CD4-positive, alpha-beta T cell treated with Interleukin-15 for 4 hours (primary cell): ENCODE data around the gene FRS3.
"Not testable (repeated sequence)": the region's sequence is repeated elsewhere in the genome, so short reads cannot be mapped to it uniquely, and the experiment has no call there.

Experiments
- DNase-seq: peaks from one replicate; pipeline ENCODE4 v3.0.0-alpha.2; 2020; ENCODE audit warnings: low spot score

The FRS3 gene

DNA sequence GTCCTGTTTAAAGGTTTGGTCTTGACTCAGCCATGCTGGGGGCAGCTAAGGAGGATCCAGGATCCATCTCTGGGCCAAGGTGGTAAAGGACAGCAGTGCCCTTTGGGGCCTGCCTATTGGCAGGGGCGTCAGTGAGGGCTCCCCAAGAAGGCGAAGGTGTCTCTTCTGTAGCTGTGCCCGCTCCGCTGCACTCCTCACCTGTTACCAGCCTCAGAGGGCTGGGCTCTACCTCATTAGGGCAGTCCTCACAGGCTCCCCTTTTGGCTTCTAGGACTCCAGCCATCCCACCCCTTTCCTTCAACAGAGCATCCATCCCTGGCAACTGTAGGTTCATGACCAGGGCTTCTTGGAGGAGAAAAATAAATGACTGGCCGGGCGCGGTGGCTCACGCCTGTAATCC, 10.3 kb downstream of the FRS3 start:
- no peak for DNase-seq

DNA sequence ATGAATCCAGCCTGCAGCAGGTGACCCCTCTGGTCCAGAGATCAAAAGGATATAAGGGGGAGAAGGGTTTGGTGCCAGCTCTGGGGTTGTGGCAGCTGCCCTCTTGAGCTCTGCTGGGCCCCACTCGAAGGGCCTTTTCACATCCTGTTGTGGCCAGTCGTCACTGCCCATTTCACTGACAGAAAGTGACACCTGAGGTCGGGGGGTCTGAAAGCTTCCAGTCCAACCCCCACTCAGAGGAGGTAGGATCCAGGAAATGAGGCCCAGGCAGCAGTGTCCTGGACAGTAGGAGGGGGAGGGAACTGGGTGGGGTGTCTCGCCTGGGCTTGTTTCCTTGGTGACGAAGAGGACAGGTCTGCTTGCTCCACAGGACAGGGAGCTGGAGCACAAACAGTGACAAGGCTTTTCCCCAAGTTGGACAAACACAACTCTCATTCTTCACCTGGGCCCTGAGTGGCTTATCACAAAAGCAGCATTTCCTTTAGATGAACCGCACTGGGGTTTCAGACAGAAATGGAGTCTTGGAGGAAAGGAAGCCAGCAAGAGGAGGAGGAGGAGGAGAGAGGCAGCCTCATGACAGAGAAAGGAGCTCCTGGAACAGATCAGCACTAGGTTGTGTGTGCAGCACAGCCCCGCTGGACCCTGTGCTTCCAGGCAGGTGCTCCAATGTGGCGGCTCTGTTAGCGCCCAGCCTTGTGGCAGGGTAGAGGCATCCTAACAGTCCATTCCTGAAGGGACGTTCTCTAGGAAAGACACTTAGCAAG, 11.0 kb downstream of the FRS3 start:
- DNase-seq = no peak

GRCh38 chr6:41767112-41767833, 12.4 kb downstream of the FRS3 start:
- no peak for DNase-seq

DNA sequence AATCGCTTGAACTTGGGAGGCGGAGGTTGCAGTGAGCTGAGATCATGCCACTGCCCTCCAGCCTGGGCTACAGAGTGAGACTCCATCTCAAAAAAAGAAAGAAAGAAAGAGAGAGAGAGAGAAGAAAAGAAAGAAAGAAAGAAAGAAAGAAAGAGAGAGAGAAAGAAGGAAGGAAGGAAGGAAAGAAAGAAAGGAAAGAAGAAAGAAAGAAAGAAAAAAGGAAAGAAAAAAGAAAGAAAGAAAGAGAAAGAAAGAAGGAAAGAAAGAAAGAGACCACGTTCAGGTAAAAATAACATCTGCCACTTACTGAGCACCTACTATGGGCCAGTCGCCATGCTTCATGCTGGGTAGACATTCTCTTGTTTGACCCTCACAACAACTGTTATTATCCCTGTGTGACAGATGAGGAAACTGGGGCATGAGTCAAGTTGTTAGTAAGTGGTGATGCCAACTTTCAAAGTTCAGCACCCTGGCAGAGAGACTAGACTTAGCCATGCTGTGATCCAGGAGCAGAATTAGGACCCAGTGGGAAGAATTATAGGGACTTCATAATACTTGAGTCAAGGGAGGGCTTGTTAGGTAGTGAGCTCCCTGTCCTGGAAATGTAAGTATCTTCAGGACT, 13.5 kb downstream of the FRS3 start:
- not testable (repeated sequence) for DNase-seq

DNA sequence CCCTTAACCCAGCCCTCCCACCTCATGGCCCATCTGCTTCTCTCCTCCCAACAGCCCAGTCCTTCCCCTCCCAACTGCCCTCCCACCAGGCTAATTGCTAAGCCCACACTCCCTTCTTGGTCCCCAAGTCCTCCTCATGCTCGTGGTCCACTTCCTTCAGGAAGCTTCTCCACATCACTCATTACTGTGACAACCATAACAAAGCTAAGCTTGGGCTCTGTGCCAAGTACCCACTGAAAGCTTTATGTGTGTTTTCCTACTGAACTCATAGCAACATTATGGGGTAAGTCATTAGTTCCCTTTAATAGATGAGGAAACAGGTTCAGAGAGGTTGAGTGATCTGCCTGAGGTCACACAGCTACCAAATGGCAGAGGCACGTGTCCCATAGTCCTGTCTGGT, 16.2 kb downstream of the FRS3 start:
- DNase-seq = no peak

- DNase-seq = no peak
Measured at GRCh38 chr6:41759905-41760579, 19.7 kb downstream of the FRS3 start.

GRCh38 chr6:41759106-41759904, 20.4 kb downstream of the FRS3 start:
- DNase-seq = no peak

DNA sequence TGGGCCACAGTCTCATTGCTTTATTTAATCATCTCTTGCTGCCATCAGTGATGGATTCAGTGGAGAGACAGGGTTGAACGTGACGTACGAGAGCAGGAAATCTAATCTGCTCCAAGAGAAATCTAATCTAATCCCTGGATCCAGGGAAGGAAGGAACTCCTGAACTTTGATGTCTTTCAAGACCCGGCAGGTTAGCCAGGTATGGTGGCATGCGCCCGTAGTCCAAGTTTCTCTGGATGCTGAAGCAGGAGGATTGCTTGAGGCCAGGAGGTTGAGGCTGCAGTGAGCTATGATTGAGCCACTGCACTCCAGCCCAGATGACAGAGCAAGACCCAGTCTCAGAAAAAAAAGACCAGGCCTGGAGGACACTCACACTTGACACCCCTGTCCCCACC, 21.1 kb downstream of the FRS3 start:
- DNase-seq = no peak

- no peak for DNase-seq
Measured at GRCh38 chr6:41757931-41758640, 21.6 kb downstream of the FRS3 start.

DNA sequence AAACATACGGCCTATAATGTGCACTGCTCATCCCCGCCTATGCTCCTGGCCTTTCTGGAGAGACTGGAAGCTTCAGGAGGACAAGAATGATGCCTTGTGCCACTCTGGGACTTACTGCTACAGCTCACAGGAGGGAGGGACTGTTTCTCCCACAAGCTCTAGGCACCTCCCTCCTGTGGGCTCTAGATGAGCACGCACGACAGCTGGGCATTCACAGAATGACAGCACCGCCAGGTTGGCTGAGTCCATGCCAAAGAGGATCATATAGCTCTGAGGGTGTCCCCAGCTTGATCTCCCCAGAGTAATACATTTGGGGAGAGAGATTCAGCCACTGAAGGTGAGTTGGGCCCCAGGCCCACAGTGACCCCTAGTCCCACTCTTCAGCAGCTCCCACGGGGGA, 22.4 kb downstream of the FRS3 start:
- no peak for DNase-seq

DNA sequence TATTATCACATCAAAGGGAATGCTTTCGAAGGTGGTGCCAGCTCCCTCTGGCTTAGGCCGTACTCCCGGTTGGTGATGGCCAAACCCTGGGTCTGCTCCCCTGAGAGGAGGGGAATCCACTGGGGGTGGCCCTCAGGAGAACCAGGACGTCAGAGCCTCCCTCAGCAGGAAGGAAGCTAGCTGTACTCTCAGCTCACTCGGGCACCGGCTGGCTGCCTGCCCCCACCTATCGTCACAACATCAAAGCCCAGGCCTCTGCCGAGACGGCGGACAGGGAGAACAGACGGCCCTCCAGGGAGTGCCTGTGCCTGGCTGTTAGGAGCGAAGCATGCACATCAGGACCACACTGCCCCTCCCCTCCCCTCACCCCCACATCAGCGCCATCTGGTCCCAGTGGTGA, 23.3 kb downstream of the FRS3 start:
- DNase-seq = no peak

DNA sequence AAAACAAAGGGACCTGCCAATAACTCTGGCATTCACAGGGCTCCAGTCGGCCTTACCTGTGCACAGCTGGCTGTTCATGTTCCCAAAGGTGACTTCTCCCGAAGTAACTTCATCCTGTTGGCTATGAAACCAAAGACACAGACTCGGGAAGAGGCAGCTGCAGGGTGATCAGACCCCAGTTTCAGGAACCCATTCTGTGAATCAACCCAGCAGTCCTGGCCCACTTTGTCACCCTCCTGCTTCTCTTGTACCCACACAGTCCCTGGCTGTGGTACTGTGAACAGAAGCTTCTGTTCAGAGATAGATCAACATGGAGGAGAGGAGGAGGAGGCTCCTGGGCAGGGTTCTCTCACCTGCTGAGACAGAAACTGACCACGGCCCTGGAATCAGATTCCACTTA, 23.8 kb downstream of the FRS3 start:
- DNase-seq = no peak

DNA sequence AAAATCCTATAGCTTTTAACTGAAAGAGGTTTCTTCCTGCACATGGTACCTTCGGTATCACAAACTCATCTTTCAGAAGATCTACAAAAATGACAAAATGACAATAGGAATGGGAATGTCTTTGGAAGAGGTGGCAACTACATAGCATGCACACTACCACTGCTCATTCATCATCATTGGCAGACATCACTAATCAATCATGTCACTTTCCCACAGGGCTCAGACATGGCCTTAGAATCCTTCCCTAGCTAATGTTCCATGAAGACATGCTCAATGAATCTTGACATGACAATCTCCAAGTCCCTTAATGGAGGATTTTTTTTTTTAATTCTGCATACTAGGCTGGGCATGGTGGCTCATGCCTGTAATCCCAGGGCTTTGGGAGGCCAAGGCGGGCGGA, 29.3 kb downstream of the FRS3 start:
- no peak for DNase-seq

GRCh38 chr6:41748542-41748941, 31.2 kb downstream of the FRS3 start:
- DNase-seq = no peak

GRCh38 chr6:41748102-41748477, 31.6 kb downstream of the FRS3 start:
- DNase-seq = no peak

DNA sequence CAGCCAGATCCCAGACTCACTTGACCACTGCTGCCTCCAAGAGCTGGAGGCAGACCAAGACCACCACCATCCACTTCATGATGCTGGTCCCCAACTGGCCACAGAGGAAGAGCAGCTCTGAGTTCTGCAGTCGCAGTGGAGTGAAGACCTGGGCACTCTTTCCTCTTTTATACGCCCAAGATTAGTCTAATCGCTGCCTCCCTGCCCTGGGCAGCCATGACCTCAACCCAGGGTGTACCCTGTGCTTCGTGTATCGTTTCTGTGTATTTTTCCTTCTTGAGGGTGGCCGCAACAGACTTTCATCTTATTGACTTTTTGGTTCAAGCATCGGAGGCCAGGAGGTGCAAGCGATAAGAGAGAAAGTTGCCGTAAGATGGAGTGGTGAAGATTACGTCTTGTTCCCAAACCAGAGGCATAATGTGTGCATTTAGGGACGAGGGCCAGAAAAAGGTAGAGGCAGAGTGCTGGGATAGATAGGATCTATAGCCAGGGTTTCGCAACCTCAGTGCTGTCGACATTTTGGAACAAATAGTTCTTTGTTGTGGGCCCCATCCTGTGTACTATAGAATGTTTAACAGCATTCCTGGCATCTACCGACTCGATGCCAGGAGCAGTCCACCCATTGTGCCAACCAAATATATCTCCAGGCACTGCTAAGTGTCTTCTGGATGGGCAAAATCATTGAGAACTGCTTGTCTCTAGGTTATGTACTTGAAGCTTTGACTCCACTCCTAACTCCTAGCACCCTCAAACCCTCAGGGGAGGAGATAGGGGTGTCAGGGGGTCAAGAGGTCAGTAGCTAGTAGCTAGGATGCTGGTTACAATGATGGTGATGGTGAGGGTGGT, 32.2 kb downstream of the FRS3 start, which contains the start of gene PGC:
PGC (minus strand) TSS at position 142 of the 846 bp plus-strand sequence; CDS start at position 79, 63 bp downstream.
- DNase-seq = no peak

DNA sequence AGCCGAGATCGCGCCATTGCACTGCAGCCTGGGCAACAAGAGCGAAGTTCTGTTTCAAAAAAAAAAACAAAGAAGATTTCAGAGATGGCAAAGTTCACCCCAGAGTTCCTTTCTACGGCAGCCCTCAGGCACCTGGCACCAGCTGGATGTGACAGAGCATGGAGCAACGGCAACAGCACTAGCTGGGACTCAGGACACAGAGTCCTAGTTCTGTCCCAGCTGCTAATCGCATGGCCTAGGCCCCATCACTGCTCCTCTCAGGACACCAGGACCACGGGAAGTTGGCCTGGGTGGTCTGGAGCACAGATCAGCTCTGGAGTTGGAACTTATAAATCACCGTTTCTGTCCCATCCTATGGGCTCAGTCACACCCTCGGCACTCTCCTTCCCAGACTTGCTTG, 33.6 kb downstream of the FRS3 start:
- DNase-seq = no peak

DNA sequence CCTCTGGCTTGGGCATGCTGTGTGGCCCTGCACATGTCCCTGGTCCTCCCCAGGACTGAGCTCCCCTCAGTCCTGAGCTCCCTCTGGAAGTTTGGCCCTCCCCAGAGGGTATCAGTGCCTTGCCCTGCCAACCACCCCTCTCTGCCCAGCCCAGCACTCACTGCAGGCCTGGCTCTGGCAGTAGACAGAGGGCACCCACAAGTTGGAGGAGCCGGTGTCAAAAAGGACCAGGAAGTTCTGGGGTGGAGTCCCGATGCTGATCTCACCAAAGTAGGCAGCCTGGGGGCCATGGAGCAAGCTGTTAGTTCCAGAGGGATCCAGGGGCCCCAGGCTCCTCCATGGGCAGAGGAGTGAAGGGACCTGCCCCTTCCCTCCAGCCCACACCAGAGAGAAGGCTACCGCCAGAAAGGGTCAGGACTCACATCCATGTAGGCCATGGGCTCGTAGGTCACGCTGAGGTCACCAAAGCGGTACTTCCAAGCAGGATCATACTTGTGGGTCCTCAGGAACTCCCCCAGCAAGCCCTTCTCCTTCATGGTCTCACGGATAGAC, 35.4 kb downstream of the FRS3 start:
- DNase-seq = no peak

DNA sequence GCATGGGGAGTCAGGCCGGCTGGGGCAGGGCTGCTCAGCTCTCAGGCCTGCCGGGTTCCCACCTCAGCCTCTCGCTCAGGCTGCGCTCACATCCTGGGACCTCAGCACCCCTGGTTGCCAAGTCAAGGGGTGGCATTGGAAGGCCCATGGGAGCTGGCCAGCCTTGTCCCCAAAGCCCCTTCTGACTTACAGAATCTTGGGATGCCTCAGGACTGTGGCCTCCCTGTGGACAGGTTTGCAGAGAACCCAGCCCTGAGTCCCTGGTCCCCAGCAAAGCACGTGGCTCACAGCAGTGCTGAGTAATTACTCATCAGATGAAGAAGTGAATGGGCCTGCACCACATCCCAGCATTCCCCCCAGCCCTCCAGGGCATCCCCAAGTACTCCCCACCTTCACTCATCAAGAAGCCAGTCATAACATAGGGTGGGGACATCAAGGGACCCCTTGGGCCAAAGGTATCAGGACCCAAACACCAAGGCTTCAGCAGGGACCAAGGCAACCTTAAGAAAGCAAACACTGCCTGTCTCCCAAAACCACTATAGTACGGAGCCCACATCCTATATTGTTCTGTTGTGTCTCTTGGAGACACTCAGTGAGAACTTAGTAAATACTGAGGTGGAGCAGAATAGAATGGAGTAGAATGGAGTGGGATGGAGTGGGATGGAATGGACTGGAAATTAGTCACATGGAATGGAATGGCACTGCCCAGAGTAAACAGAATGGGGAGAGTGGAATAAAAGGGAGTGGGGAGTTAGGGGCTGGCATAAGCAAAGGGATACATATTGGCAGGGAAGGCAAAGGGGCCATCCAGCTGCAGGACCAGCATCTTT, 36.1 kb downstream of the FRS3 start:
- DNase-seq = no peak
